Breast epithelium (tissue), 4 donors: ENCODE results near the gene RRP9. TPM values are rescaled to one million over a fixed set of nuclear protein-coding genes. Genes with fewer than 3 reads are reported as not detected.

Source experiments
- DNase-seq, 2 donors: peaks; one replicate each; pipeline ENCODE4 v3.0.0-alpha.2; 2019; ENCODE audit warnings: low spot score in 2 of 2
- H3K27ac ChIP-seq, 2 donors: fragments of 200-600 bp; sonication (generic) in 1 of 2; one replicate each; pipeline ENCODE4 v1.5.1; 2016 to 2019; ENCODE audit warnings: mild to moderate bottlenecking in 1 of 2
- H3K27me3 ChIP-seq, 2 donors: fragments of 200-600 bp; sonication (generic) in 1 of 2; one replicate each; pipeline versions ENCODE4 v1.5.1 to v1.6.0; 2017 to 2019; ENCODE audit warnings: control low read depth in 1 of 2, mild to moderate bottlenecking in 1 of 2
- H3K36me3 ChIP-seq: fragments of 200-600 bp; one replicate; pipeline ENCODE4 v1.5.1; 2019
- H3K4me1 ChIP-seq, 2 donors: fragments of 200-600 bp; sonication (generic); one replicate each; pipeline ENCODE4 v1.5.1; 2016 to 2019; ENCODE audit warnings: control low read depth in 1 of 2
- H3K4me3 ChIP-seq, 3 donors: fragments of 200-600 bp; sonication (generic); 1 replicate in 2 of 3; 2 replicates in 1 of 3; pipeline ENCODE4 v1.5.1; 2016 to 2019; ENCODE audit warnings: mild to moderate bottlenecking in 3 of 3, moderate library complexity in 2 of 3
- H3K9me3 ChIP-seq, 2 donors: fragments of 200-600 bp; sonication (generic) in 1 of 2; one replicate each; pipeline ENCODE4 v1.5.1; 2016 to 2019; ENCODE audit warnings: control low read depth in 1 of 2
- POLR2A ChIP-seq: fragments of 450-650 bp; IDR thresholded peaks from one replicate; pipeline ENCODE4 v1.6.1; 2016; ENCODE audit warnings: antibody characterized with exemption, mild to moderate bottlenecking, moderate library complexity
- POLR2AphosphoS5 ChIP-seq, 3 donors: sonication (generic); formaldehyde crosslinking; IDR thresholded peaks; one replicate each; pipeline ENCODE4 v1.6.1; 2017; ENCODE audit warnings: antibody characterized with exemption in 3 of 3
- intact Hi-C: fragments of 100-400 bp; cut with DNase I; formaldehyde crosslinking; loops from one replicate; pipeline ENCODE4 v1.15.1; 2023; ENCODE audit warnings: low total_unique reads
- total RNA-seq, 3 donors: library from RNA; depleted of rRNA; stranded (reverse); fragments of >200 nt; gene quantifications; one replicate each; pipeline ENCODE4 v1.1.0, GENCODE V29; 2016
- TF ChIP-seq, protein P1 (sequence below), 3 donors: fragments of 450-650 bp; IDR thresholded peaks; one replicate each; pipeline ENCODE4 v1.5.1; 2016 to 2017; ENCODE audit warnings: antibody characterized with exemption in 3 of 3, mild to moderate bottlenecking in 3 of 3, moderate library complexity in 3 of 3

Gene RRP9
- total RNA-seq, 3 donors from 2014 or later: 23.1 to 24.6 (median 23.8) TPM

DNA sequence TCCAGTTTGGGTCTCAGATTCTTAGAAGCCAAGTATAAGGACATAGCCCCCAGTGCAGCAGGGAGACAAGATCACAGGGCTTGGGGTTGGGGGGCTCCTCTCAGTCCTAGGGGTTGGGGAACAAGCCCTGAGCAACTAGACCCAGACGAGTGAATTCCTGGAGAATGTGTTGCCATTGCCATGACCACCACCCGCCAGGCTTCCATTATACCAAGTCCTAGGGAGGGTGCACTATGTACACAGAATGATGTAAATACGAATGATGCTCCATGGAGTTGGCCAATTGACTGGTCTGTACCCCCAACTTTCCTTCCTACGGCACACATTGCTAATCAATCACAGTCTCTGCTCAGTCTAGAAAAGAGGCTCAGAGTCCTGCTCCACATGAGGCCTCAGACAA is 47.3 kb downstream of the RRP9 start:
- H3K36me3 ChIP-seq: no peaks in the 10 kb centered on the region
- H3K4me3 ChIP-seq: no peak overlapping the region
- no peaks in the 10 kb centered on the region for H3K4me1 ChIP-seq
- no peak overlapping the region for H3K27ac ChIP-seq
- TF ChIP-seq, protein P1, sequence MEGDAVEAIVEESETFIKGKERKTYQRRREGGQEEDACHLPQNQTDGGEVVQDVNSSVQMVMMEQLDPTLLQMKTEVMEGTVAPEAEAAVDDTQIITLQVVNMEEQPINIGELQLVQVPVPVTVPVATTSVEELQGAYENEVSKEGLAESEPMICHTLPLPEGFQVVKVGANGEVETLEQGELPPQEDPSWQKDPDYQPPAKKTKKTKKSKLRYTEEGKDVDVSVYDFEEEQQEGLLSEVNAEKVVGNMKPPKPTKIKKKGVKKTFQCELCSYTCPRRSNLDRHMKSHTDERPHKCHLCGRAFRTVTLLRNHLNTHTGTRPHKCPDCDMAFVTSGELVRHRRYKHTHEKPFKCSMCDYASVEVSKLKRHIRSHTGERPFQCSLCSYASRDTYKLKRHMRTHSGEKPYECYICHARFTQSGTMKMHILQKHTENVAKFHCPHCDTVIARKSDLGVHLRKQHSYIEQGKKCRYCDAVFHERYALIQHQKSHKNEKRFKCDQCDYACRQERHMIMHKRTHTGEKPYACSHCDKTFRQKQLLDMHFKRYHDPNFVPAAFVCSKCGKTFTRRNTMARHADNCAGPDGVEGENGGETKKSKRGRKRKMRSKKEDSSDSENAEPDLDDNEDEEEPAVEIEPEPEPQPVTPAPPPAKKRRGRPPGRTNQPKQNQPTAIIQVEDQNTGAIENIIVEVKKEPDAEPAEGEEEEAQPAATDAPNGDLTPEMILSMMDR (IDR thresholded peaks at IDR 0.05): no peak
- TF ChIP-seq POLR2A: no peak
- TF ChIP-seq POLR2AphosphoS5 (IDR thresholded peaks at IDR 0.05): no peak
- DNase-seq: no peak
- intact Hi-C loops: no loop called here
- no peaks in the 10 kb centered on the region for H3K27me3 ChIP-seq
- no peaks in the 10 kb centered on the region for H3K9me3 ChIP-seq

DNA sequence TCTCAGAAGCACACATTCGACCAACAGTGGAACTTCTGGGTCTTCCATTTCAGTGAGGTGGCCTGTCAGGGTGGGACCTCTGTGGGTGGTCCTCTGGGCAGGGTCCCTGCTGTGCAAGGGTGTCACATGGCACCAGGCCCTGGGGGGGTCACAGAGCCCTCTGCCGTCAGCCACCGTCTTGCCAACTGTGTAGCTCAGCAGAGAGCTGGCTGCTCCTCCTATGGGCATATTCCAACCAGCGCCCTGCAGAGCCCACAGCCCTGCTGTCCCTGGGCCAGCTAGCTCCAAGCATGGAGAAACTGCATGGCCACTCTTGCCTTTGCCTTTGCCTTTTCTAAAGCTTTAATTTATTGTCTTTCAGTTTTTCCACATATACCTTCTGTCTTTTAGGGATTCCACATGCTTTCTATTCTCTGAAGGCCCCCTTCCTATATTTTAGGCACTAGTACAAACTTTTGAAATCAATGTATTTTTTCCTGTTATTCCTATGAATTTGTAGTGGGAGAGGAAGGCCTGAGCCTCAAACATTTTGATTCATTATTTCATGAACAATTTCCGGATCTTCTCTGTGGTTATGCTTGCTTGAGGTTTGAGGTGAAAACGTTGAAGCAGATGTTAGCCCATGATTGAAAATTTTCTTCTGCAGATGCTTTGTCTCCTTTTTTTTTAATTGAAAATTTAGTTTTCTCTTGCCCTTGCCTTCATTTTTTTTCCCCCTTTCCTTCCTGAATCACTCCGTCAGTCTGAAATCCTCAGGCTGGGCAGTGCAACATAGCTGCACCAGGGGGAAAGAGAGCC is 50.3 kb downstream of the RRP9 start:
- no peak for TF ChIP-seq POLR2A
- TF ChIP-seq, protein P1 (IDR thresholded peaks at IDR 0.05): no peak
- no peak for TF ChIP-seq POLR2AphosphoS5 (IDR thresholded peaks at IDR 0.05)

DNA sequence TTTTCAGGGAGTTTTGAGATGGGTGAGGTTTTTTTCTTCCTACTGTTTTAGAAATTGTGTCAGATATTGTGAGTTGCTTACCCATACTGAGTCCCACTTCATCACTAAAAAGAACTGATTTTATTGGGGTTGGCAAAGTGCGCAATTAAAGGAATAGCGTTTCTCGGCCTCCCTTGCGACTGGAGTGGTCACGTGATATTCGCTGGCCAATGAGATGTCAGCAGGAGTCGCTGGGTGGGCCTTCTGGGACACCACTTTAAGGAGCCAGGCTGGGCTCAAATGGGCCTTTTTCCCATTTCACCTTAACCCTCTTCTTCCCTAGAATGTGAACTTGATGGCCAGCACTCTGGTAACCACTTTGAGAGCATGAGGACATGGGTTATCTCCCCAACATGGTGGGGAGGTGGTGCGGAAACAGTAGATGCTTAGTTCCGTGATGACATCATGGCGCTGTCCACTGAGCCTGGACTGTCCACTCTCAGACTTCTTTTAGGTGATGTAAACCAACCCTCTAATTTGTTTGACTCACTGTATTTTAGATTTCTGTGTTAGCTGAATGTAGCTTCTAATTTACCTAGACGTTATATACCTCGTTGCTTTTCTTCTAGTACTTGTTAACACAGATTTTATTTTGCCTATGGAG is 53.1 kb downstream of the RRP9 start:
- Histone ChIP-seq H3K4me3 (no peak overlapping the region), H3K36me3 (no peaks in the 10 kb centered on the region), H3K27ac (no peak overlapping the region), H3K4me1 (no peaks in the 10 kb centered on the region), H3K27me3 (no peaks in the 10 kb centered on the region), H3K9me3 (no peaks in the 10 kb centered on the region)
- DNase-seq: no peak
- intact Hi-C loops: no loop called here
- no peak for TF ChIP-seq POLR2A
- TF ChIP-seq, protein P1 (IDR thresholded peaks at IDR 0.05): no peak
- no peak for TF ChIP-seq POLR2AphosphoS5 (IDR thresholded peaks at IDR 0.05)

More for the DNA sequence above, 50.3 kb downstream of the RRP9 start:
- no peaks in the 10 kb centered on the region for H3K27me3 ChIP-seq
- no peaks in the 10 kb centered on the region for H3K4me1 ChIP-seq
- no peaks in the 10 kb centered on the region for H3K9me3 ChIP-seq
- DNase-seq: no peak
- H3K27ac ChIP-seq: no peak overlapping the region
- no peaks in the 10 kb centered on the region for H3K36me3 ChIP-seq
- intact Hi-C loops: no loop called here
- H3K4me3 ChIP-seq: no peak overlapping the region

DNA sequence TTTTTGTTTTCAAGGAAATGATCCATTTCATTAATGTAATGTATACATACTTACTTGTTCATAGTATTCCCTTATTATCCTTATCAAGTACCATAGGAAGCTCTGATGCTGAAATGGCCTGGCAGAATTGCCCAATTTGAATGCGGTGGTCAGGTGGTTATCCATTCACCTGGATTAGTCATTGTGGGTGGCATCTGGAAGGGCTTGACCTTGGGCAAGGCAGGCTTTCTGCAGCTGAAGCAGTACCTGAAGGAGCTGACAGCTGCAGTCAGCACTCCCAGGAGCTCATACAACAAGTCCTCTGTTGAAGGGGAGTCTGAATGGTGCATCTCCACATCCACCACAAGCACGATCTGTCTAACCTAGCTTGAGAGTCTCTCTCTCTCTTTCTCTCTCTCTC is 54.1 kb downstream of the RRP9 start:
- no peak for TF ChIP-seq POLR2A
- TF ChIP-seq POLR2AphosphoS5 (IDR thresholded peaks at IDR 0.05): no peak
- TF ChIP-seq, protein P1 (IDR thresholded peaks at IDR 0.05): no peak
- Histone ChIP-seq H3K4me1 (no peaks in the 10 kb centered on the region), H3K9me3 (no peaks in the 10 kb centered on the region), H3K27ac (no peak overlapping the region), H3K36me3 (no peaks in the 10 kb centered on the region), H3K4me3 (no peak overlapping the region), H3K27me3 (no peaks in the 10 kb centered on the region)
- DNase-seq: no peak
- intact Hi-C loops: no loop called here

DNA sequence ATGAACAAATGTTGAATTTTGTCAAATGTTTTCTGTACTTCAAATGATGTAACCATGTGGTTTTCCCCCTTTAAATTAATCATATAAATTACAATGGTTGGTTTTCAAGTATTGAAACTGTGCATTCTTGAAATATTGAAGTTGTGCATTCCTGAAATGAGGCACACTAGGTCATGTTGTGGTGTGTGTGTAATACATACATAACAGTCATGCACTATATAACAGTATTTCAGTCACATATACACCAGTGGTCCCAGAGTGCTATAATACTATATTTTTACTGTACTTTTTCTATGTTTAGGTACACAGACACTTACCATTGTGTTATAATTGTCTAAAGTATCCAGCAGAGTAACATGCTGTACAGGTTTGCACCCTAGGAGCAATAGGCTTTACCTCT is 55.3 kb downstream of the RRP9 start:
- Histone ChIP-seq H3K4me3 (no peak overlapping the region), H3K27ac (no peak overlapping the region)
- TF ChIP-seq POLR2AphosphoS5 (IDR thresholded peaks at IDR 0.05): no peak
- TF ChIP-seq POLR2A: no peak
- TF ChIP-seq, protein P1 (IDR thresholded peaks at IDR 0.05): no peak

More for the DNA sequence above, 55.3 kb downstream of the RRP9 start:
- no peaks in the 10 kb centered on the region for H3K4me1 ChIP-seq
- no peak for DNase-seq
- intact Hi-C loops: no loop called here
- no peaks in the 10 kb centered on the region for H3K27me3 ChIP-seq
- no peaks in the 10 kb centered on the region for H3K9me3 ChIP-seq
- H3K36me3 ChIP-seq: no peaks in the 10 kb centered on the region
